ENCODE data around the gene STOM. TPM values are rescaled to one million over a fixed set of nuclear protein-coding genes. Genes with fewer than 3 reads are reported as not detected.

Gene STOM
- total and polyA plus RNA-seq, 2 experiments from 2014 or later = 11.7 to 13.6 TPM

GRCh38 chr9:121322737-121323448 is 47.2 kb downstream of the STOM start:
- TF ChIP-seq CTCF (IDR thresholded peaks at IDR 0.05; ENCODE audit: low read depth, low read length) = no peak
- no peaks in the 10 kb centered on the region for H3K27me3 ChIP-seq
- DNase-seq (ENCODE audit: low read depth in 1 of 2, low spot score in 1 of 2) = no peak
- H3K4me1 ChIP-seq (ENCODE audit: low read depth) = no peaks in the 10 kb centered on the region
- H3K4me3 ChIP-seq = no peak overlapping the region
- no peaks in the 10 kb centered on the region for H3K9me3 ChIP-seq (ENCODE audit: low read depth)
- no peak overlapping the region for H3K27ac ChIP-seq
- H3K36me3 ChIP-seq = peaks cover 13% of the 10 kb centered on the region

- no peak overlapping the region for H3K27ac ChIP-seq
- no peaks in the 10 kb centered on the region for H3K27me3 ChIP-seq
- no peaks in the 10 kb centered on the region for H3K9me3 ChIP-seq (ENCODE audit: low read depth)
- DNase-seq (ENCODE audit: low read depth in 1 of 2, low spot score in 1 of 2) = peak in 1 of 2 donors; percentile 88
- H3K36me3 ChIP-seq = peaks cover 13% of the 10 kb centered on the region
- TF ChIP-seq CTCF (IDR thresholded peaks at IDR 0.05; ENCODE audit: low read depth, low read length) = no peak
- no peaks in the 10 kb centered on the region for H3K4me1 ChIP-seq (ENCODE audit: low read depth)
- H3K4me3 ChIP-seq = no peak overlapping the region
Measured at GRCh38 chr9:121322037-121322736, 47.9 kb downstream of the STOM start.

- Histone ChIP-seq H3K36me3 (peaks cover 13% of the 10 kb centered on the region), H3K27me3 (no peaks in the 10 kb centered on the region)
Measured at GRCh38 chr9:121321016-121321503, 49.0 kb downstream of the STOM start.

GRCh38 chr9:121319383-121319780 is 50.7 kb downstream of the STOM start:
- no peak for TF ChIP-seq CTCF (IDR thresholded peaks at IDR 0.05; ENCODE audit: low read depth, low read length)
- Histone ChIP-seq H3K9me3 (ENCODE audit: low read depth) (no peaks in the 10 kb centered on the region), H3K27ac (no peak overlapping the region)

More at GRCh38 chr9:121321016-121321503, 49.0 kb downstream of the STOM start:
- peak in 1 of 2 donors; percentile 39 for DNase-seq (ENCODE audit: low read depth in 1 of 2, low spot score in 1 of 2)
- Histone ChIP-seq H3K27ac (no peak overlapping the region), H3K9me3 (ENCODE audit: low read depth) (no peaks in the 10 kb centered on the region), H3K4me1 (ENCODE audit: low read depth) (no peaks in the 10 kb centered on the region), H3K4me3 (no peak overlapping the region)
- no peak for TF ChIP-seq CTCF (IDR thresholded peaks at IDR 0.05; ENCODE audit: low read depth, low read length)

GRCh38 chr9:121318631-121319382 is 51.2 kb downstream of the STOM start:
- Histone ChIP-seq H3K9me3 (ENCODE audit: low read depth) (no peaks in the 10 kb centered on the region), H3K27me3 (no peaks in the 10 kb centered on the region), H3K4me1 (ENCODE audit: low read depth) (no peaks in the 10 kb centered on the region), H3K36me3 (peaks cover 10% of the 10 kb centered on the region), H3K27ac (no peak overlapping the region), H3K4me3 (no peak overlapping the region)
- no peak for TF ChIP-seq CTCF (IDR thresholded peaks at IDR 0.05; ENCODE audit: low read depth, low read length)
- DNase-seq (ENCODE audit: low read depth in 1 of 2, low spot score in 1 of 2) = no peak

More at GRCh38 chr9:121319383-121319780, 50.7 kb downstream of the STOM start:
- no peak overlapping the region for H3K4me3 ChIP-seq
- no peaks in the 10 kb centered on the region for H3K27me3 ChIP-seq
- no peaks in the 10 kb centered on the region for H3K4me1 ChIP-seq (ENCODE audit: low read depth)
- peaks cover 13% of the 10 kb centered on the region for H3K36me3 ChIP-seq
- no peak for DNase-seq (ENCODE audit: low read depth in 1 of 2, low spot score in 1 of 2)
